ENCODE measurements around the gene BTBD6. TPM values are rescaled to one million over a fixed set of nuclear protein-coding genes. Genes with fewer than 3 reads are reported as not detected.

Gene BTBD6
- total RNA-seq, 1 experiment from 2014 or later = 7.8 TPM

DNA sequence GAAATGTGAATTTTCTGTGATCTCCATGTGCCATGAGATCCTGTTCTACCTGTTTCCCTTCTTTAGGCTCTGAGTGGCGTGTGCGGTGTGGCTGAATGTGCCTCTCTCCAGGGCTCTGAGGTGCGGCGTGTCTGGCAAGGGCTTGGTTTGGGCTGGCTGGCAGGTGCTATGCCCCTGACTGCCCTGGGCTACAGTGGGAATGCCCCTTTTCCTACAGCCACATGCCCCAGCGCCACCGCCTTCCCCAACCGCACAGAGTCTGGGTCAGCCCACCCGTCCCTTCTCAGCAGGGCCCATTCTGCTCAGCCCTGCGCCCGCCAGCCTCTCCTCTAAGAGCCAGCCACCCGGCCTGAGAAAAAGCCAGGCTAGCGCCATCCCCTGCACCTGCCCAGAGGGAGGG lies 24.7 kb downstream of the BTBD6 start:
- ATAC-seq (0 out of 2 replicates have a peak, but pooled peaks have one; percentile 18), DNase-seq (ENCODE audit: low spot score) (no peak)
- Mint-ChIP-seq H3K4me1 (peaks cover 3% of the 10 kb centered on the region; the same call in 1 of the 2 replicates), H3K9me3 (no peaks in the 10 kb centered on the region), H3K4me3 (no peak overlapping the region), H3K27me3 (ENCODE audit: low read depth) (no peaks in the 10 kb centered on the region), H3K36me3 (no peaks in the 10 kb centered on the region), H3K27ac (no peak overlapping the region)
- ChIA-PET POLR2A (no interaction called here), CTCF (no interaction called here)
- TF ChIP-seq RELA (CRISPR knock-in tag; IDR thresholded peaks at IDR 0.05; ENCODE audit: borderline replicate concordance) (no peak), NFE2L1 (CRISPR knock-in tag; IDR thresholded peaks at IDR 0.05) (no peak), TEAD1 (CRISPR knock-in tag; IDR thresholded peaks at IDR 0.05) (no peak), ZNF138 (CRISPR knock-in tag; conservative IDR thresholded peaks at IDR 0.05) (no peak), IRF1 (CRISPR knock-in tag; IDR thresholded peaks at IDR 0.05) (no peak), RORB (CRISPR knock-in tag; IDR thresholded peaks at IDR 0.05) (no peak), AR (CRISPR knock-in tag; IDR thresholded peaks at IDR 0.05) (no peak), ZBTB21 (CRISPR knock-in tag; IDR thresholded peaks at IDR 0.05; ENCODE audit: borderline replicate concordance) (no peak), CREM (CRISPR knock-in tag; IDR thresholded peaks at IDR 0.05) (no peak), MXD4 (CRISPR knock-in tag; IDR thresholded peaks at IDR 0.05; ENCODE audit: borderline replicate concordance) (no peak), AFF4 (CRISPR knock-in tag; IDR thresholded peaks at IDR 0.05; ENCODE audit: borderline replicate concordance) (no peak), FOXP1 (CRISPR knock-in tag; IDR thresholded peaks at IDR 0.05; ENCODE audit: borderline replicate concordance) (no peak), ZNF219 (CRISPR knock-in tag; IDR thresholded peaks at IDR 0.05; ENCODE audit: borderline replicate concordance) (no peak)
- TF ChIP-seq, protein P1, sequence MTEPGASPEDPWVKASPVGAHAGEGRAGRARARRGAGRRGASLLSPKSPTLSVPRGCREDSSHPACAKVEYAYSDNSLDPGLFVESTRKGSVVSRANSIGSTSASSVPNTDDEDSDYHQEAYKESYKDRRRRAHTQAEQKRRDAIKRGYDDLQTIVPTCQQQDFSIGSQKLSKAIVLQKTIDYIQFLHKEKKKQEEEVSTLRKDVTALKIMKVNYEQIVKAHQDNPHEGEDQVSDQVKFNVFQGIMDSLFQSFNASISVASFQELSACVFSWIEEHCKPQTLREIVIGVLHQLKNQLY (CRISPR knock-in tag; IDR thresholded peaks at IDR 0.05) = no peak
- TF ChIP-seq, protein P2, sequence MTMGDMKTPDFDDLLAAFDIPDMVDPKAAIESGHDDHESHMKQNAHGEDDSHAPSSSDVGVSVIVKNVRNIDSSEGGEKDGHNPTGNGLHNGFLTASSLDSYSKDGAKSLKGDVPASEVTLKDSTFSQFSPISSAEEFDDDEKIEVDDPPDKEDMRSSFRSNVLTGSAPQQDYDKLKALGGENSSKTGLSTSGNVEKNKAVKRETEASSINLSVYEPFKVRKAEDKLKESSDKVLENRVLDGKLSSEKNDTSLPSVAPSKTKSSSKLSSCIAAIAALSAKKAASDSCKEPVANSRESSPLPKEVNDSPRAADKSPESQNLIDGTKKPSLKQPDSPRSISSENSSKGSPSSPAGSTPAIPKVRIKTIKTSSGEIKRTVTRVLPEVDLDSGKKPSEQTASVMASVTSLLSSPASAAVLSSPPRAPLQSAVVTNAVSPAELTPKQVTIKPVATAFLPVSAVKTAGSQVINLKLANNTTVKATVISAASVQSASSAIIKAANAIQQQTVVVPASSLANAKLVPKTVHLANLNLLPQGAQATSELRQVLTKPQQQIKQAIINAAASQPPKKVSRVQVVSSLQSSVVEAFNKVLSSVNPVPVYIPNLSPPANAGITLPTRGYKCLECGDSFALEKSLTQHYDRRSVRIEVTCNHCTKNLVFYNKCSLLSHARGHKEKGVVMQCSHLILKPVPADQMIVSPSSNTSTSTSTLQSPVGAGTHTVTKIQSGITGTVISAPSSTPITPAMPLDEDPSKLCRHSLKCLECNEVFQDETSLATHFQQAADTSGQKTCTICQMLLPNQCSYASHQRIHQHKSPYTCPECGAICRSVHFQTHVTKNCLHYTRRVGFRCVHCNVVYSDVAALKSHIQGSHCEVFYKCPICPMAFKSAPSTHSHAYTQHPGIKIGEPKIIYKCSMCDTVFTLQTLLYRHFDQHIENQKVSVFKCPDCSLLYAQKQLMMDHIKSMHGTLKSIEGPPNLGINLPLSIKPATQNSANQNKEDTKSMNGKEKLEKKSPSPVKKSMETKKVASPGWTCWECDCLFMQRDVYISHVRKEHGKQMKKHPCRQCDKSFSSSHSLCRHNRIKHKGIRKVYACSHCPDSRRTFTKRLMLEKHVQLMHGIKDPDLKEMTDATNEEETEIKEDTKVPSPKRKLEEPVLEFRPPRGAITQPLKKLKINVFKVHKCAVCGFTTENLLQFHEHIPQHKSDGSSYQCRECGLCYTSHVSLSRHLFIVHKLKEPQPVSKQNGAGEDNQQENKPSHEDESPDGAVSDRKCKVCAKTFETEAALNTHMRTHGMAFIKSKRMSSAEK (CRISPR knock-in tag; IDR thresholded peaks at IDR 0.05; ENCODE audit: borderline replicate concordance) = no peak
- TF ChIP-seq, protein P3, sequence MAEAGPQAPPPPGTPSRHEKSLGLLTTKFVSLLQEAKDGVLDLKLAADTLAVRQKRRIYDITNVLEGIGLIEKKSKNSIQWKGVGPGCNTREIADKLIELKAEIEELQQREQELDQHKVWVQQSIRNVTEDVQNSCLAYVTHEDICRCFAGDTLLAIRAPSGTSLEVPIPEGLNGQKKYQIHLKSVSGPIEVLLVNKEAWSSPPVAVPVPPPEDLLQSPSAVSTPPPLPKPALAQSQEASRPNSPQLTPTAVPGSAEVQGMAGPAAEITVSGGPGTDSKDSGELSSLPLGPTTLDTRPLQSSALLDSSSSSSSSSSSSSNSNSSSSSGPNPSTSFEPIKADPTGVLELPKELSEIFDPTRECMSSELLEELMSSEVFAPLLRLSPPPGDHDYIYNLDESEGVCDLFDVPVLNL (CRISPR knock-in tag; IDR thresholded peaks at IDR 0.05; ENCODE audit: borderline replicate concordance, low read depth) = no peak
